A204.1 (cell line): ENCODE results near the gene UST.

Experiments used
- FAIRE-seq: peaks from 2 replicates; lab custom pipeline; 2012; peaks lifted over from hg19 to GRCh38; lab: Jason Lieb, UNC

Gene UST

DNA sequence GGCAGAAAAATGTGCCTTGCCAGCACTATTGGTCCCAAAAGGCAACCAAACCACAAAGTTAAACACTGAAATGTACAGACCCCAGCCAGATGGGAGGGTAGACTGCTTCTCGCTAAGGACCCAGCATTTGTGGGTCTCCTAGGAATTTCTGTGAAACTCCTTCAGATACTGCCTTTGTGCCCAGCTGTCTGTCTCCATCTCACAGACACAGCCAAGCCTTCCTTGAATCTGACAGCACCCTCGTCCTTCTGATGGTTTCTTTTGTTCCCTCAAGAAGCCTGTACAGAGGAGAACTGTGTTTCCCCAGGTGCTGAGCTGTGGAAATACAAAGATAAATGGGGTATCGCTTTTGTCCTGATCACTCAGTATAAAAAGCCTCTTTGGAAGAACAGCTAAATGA, 316.6 kb downstream of the UST start:
- FAIRE-seq, result no peak

DNA sequence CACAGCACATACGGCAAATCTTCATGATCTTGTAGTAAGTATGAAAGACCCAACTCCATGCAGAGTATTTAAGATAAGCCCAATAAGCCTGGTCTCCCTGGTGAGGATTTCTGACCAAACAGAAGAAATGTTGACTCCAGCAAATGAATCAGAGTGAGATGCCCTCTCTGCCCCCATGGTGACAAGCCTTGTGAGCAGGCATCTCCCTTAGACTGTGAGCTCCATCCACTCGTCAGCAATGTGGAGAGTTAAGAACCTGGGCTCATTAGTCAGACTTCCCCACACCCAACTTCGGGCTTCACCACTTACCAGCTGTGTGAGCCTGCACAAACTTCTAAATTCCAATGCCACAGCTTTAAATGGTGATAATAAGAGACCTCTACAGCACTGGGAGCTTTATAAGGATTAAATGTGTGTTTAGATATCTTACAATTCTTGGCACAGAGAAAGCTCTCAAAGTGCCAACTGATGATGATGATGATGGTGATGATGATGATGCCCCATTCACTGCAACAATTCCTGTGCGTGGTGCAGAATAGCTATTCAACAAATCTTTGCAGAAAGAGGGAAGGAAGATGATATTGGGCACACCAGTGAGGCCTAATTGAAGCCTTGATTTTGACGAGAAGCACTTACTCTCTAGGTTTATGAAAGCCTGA, 317.3 kb downstream of the UST start:
- no peak for FAIRE-seq

GRCh38 chr6:149064660-149065015, 317.8 kb downstream of the UST start:
- FAIRE-seq, result no peak

GRCh38 chr6:149065121-149065520, 318.3 kb downstream of the UST start:
- no peak for FAIRE-seq

GRCh38 chr6:149065658-149066556, 319.1 kb downstream of the UST start:
- FAIRE-seq, result no peak

DNA sequence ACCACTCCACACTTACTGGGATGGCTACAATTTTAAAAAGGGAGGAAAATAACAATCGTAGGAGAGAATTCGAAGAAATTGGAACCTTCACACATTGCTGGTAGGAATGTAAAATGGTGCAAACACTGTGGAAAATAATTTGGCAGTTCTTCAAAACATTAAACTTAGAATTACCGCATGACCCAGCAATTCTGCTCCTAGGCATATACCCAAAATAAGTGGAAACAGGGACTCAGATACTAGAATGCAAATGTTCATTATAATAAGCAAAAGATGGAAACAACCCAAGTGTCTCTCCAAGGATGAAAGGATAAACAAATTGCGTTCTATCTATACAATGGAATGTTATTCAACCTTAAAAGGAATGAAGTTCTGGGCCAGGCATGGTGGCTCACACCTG, 325.2 kb downstream of the UST start:
- no peak for FAIRE-seq

DNA sequence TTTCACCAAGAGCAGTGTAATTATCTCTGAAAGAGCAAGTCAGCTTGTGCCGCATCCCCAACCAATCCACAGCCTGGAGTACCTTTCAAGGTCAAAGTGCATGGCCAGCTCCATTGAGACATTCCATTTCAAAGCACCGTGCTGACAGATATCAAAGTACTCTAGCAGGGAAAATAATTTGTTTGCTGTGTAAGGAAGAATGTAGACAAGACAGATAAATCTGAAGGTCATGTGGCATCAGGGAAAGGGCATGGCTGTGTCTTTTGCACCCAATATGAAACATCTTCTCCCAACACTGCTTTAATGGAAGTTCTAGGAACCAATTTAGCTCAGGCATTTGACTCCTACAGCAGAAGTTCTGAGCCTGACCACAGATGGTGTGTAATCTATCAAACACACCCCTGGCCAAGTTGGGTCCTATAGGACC, 328.0 kb downstream of the UST start:
- FAIRE-seq, result no peak

DNA sequence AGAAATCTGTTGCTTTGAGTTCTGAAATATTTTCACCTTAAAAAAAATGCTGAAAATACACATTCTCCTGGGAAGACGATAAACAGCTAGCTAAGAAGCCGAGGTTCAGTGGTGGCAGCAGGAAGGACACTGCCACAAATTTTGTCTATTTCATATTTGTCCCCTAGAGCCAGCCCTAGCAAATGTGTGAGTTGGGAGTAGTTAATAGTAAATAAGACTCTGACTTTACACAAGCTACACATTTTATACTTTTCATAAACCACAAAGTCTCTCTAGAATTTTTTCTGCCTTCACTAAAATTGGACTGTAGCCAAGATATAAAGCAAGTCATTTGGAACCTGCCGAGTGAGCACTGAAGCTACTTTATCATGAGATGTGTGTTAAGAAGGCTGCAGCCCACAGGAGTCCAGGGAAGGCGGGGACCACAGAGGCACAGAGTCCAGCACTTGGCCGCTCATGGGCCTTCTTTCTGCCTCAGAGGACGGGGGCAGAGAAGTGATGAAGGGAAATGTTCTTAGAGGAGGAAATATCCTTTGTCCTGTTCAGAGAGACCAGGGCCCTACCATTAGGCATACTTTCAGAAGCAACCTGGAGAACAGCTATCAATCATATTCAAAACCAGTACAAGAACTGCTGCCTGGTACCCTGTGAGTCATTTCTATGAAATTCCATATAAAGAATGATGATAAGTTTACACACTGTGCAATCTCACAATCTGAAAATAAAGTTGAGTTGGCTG, 329.0 kb downstream of the UST start:
- no peak for FAIRE-seq

- FAIRE-seq, result no peak
Measured at GRCh38 chr6:149076355-149076734, 329.5 kb downstream of the UST start.

- FAIRE-seq, result no peak
Measured at GRCh38 chr6:149077208-149077607, 330.4 kb downstream of the UST start.

DNA sequence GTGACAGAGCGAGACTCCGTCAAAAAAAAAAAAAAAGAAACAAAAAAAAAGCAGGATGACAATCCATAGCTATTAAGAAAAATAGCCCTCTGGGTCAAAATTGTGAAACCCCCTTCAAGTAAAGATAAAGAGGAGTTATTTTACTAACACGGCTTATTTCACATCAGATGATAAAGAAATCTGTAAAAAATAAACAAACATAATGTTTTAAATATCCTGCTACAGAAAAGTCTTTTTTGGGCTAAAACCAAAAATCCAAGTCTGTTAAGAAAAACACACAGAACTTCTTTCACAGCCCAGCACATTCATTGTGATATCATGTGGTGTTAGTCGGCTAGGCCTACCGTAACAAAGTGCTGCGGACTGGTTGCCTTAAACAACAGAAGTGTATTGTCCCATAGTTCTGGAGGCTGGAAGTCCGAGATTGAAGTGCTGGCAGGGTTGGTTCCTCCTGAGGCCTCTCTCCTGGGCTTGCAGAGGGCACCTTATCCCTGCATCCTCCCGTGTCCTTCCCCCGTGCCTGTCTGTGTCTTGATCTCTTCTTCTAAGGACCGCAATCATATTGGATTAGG, 331.5 kb downstream of the UST start:
- FAIRE-seq, result no peak

GRCh38 chr6:149079456-149079855, 332.6 kb downstream of the UST start:
- FAIRE-seq, result no peak

- FAIRE-seq, result no peak
Measured at GRCh38 chr6:149079911-149080491, 333.2 kb downstream of the UST start.

- FAIRE-seq, result no peak
Measured at GRCh38 chr6:149080511-149080910, 333.7 kb downstream of the UST start.

- no peak for FAIRE-seq
Measured at GRCh38 chr6:149081281-149081680, 334.5 kb downstream of the UST start.

DNA sequence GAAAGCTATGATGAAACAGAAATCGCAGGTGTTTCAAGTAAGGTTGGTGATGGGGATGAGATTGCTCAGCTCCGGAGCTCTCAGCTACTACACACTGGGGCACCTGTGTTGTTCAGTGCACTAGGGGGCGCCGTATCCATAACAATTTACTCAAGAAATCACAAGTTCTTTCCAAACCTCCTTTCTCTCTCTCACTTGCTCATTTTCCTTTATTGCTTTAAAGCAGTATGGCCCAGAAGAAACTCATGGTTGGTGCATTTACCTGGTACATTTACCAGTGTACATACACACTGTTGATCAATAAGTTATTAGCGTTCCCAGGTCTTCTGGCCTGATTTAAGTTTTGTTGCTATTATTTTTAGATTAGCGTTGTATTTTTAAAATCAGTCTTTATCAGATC, 335.5 kb downstream of the UST start:
- FAIRE-seq, result peak; percentile 47

DNA sequence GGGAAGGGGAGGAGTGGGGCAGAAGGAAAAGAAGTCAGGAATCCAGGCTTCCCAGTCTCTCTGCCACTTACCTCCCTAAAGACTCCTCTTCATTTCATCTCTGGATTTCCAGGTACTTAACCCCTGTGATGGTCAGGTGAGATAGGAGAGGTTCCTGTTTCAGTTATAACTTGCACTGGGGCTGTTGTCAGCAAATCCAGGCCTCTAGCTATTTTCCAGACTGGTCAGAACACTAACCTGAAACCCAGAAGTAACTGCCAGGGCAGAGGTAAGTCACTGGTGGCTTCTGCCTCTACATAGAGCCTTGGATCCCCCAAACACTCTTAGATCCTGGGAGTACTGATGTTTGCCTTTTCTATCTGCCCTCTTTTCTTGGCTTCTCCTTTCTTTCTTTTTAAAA, 337.2 kb downstream of the UST start:
- FAIRE-seq, result no peak

- FAIRE-seq, result no peak
Measured at GRCh38 chr6:149084808-149085556, 338.2 kb downstream of the UST start.

- no peak for FAIRE-seq
Measured at GRCh38 chr6:149085557-149085938, 338.7 kb downstream of the UST start.

- FAIRE-seq, result no peak
Measured at GRCh38 chr6:149086363-149086762, 339.5 kb downstream of the UST start.

DNA sequence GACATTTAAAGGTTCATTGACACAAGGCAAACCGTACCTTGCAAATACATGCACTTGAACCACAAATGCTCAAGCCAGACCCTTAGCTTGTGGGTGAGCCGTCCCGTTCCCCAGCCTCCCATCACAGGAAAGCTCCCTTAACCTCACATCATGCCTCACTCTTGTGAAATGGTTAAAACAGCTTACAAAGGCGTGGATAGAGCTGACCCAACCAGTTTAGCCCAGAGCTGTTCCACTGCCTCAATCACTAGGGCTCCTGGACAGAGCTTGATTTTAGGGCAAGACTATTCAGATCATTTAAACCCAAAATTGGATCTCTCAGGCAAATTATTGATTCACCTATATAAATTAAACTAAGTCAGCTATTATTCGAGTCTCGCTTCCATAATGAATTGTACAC, 341.1 kb downstream of the UST start:
- no peak for FAIRE-seq

DNA sequence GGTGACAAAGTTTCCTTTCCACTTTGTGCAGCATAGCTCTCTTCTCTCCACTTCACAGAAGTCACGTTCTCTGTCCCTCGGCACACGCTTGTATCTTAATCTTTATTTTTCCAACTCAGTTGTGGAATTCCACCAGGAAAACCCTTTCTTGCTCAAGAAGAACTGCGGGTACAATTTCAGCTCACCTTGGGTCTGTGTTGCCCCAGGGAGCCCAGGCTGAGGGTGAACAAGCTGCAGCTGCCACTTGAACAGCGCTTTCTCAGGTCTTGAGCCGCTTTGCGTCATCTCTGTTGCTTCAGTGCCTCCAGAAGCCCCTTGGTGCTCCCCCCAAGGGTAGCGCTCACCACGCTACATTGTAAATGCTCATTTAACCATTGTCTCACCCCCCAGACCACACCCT, 341.5 kb downstream of the UST start:
- no peak for FAIRE-seq
